Measurements from ENCODE around the gene CCZ1B. TPM values are rescaled to one million over a fixed set of nuclear protein-coding genes. Genes with fewer than 3 reads are reported as not detected.
"Not testable (repeated sequence)": the region's sequence is repeated elsewhere in the genome, so short reads cannot be mapped to it uniquely, and the experiment has no call there.

Gene CCZ1B
- total RNA-seq, 1 donor from 2014 or later = 70.4 TPM

DNA sequence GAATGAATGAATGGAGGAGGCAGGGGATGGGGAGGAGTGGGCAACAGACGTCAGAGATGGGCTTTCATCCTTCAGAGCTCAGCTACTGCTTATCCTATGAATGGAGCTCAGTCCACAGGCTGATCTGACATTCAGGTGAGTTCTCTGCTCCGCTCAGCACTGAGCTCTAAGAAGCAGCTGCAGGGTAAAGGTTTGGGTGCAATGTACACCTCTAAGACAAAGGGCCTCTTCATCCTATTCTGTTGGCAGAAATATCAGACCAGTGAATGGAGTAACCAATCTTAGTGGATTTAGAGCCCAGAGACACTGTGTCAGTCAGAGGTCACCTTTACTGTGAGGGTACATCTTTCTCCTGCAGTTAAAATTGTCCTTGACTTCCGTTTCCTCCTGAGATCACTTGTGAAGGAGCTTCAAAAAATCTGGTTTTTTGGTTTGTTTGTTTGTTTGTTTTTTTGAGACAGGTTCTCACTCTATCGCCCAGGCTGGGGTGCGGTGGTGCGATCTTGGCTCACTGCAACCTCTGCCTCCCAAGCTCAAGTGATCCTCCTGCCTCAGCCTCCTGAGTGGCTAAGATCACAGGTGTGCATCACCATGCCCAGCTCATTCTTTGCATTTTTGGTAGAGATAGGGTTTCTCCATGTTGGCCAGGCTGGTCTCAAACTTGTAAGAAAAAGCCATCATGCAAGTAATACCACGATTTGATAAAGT is 5.1 kb upstream of the CCZ1B start:
- no peaks in the 10 kb centered on the region for H3K36me3 ChIP-seq
- H3K27me3 ChIP-seq = peaks cover 17% of the 10 kb centered on the region
- intact Hi-C loops (cut with DNase I) = no loop called here
- H3K4me3 ChIP-seq = no peak overlapping the region
- no peak overlapping the region for H3K27ac ChIP-seq
- DNase-seq (no peak), ATAC-seq (no peak)
- no peaks in the 10 kb centered on the region for H3K4me1 ChIP-seq
- H3K9me3 ChIP-seq = no peaks in the 10 kb centered on the region
- TF ChIP-seq CTCF (IDR thresholded peaks at IDR 0.05) = no peak

DNA sequence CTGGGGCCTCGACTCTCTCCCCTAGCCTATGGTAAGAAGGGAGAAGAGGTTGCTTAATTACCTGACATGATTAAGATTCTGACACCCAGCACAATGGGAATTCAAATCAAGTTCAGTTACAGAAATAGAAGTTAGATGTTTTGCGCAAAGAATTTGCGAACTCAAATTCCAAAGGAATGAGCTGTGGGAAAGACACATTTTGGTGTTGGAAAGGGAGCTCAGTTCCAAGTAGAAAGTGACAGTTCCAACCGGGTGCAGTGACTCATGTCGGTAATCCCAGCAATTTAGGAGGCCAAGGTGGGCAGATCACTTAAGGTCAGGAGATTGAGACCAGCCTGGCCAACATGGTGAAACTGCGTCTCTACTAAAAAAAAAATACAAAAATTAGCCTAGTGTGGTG is 4.0 kb upstream of the CCZ1B start:
- H3K4me1 ChIP-seq; DNase-seq; H3K27ac ChIP-seq; H3K4me3 ChIP-seq; intact Hi-C loops (cut with DNase I); ATAC-seq; H3K9me3 ChIP-seq; H3K36me3 ChIP-seq: not testable (repeated sequence)
- H3K27me3 ChIP-seq = peaks cover 17% of the 10 kb centered on the region

GRCh38 chr7:6829616-6830015 is 3.5 kb upstream of the CCZ1B start:
- H3K4me1 ChIP-seq; H3K9me3 ChIP-seq; DNase-seq; intact Hi-C loops (cut with DNase I); H3K27ac ChIP-seq; H3K4me3 ChIP-seq; ATAC-seq; H3K36me3 ChIP-seq: not testable (repeated sequence)
- peaks cover 17% of the 10 kb centered on the region for H3K27me3 ChIP-seq

GRCh38 chr7:6827180-6827579 is 1.1 kb upstream of the CCZ1B start:
- H3K4me3 ChIP-seq; H3K27me3 ChIP-seq; DNase-seq; H3K27ac ChIP-seq; H3K9me3 ChIP-seq; intact Hi-C loops (cut with DNase I); H3K36me3 ChIP-seq; H3K4me1 ChIP-seq: not testable (repeated sequence)
- ATAC-seq = peak; percentile 12

DNA sequence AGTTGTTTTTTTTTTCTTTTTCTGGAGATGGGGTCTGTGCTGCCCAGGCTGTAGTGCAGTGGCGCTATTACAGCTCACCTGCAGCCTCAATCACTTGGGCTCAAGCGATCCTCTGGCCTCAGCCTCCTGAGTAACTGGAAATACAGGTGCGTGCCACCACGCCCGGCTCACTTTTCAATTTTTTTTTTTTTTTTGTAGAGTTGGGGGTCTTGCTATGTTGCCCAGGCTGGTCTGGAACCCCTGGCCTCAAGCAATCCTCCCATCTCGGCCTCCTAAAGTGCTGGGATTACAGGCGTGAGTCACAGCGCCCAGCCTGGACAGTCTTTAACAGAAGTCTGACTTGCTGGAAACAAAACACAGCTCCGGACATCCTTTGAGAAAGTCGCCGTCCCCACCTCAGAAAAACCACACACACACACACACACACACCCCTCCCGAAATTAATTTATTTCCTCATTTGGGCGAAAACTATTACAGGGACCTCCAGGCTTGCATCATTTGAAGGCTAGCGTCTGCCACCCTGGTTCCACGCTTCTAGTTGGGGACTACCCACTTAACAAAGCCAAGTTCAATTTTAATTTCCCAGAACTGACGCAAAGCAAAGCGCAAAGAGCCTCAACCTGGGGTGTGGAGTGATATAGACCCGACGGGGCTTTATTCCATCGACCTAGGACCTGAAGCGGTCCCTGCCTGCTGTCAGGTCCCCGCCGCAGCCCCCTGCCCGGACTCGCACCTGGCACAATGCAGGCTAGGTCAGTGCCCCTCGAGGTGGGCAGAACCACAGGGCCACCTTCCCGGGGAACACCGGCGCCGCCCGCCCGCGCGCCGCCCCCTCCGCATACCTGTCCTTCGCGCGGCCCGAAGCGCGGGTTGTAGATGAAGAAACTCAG is 594 bp downstream of the CCZ1B start:
- ATAC-seq = peak; percentile 54
- Histone ChIP-seq H3K36me3 (peaks cover 22% of the 10 kb centered on the region), H3K4me3 (peak overlapping the region; percentile 64)
- H3K9me3 ChIP-seq; H3K4me1 ChIP-seq; H3K27ac ChIP-seq; intact Hi-C loops (cut with DNase I); H3K27me3 ChIP-seq; DNase-seq: not testable (repeated sequence)

DNA sequence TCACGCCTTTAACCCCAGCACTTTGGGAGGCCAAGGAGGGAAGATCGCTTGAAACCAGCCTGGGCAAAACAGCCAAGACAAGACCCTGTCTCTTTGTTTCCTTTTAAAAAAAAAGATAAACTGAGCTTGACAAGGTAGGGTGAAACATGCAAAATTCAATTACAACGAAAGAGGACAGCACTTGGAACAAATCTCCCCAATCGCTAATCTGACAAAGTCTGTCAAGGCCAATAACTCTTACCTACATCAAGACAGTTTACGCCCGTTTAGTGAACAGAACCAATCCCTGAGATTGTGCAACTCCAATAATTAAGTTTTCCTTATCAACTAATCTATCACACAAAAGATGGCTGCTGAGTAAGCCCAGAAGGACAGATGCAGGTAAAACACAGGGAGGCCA is 4.5 kb downstream of the CCZ1B start:
- H3K27me3 ChIP-seq, H3K4me3 ChIP-seq: not testable (repeated sequence)
- H3K36me3 ChIP-seq = peaks cover 38% of the 10 kb centered on the region

DNA sequence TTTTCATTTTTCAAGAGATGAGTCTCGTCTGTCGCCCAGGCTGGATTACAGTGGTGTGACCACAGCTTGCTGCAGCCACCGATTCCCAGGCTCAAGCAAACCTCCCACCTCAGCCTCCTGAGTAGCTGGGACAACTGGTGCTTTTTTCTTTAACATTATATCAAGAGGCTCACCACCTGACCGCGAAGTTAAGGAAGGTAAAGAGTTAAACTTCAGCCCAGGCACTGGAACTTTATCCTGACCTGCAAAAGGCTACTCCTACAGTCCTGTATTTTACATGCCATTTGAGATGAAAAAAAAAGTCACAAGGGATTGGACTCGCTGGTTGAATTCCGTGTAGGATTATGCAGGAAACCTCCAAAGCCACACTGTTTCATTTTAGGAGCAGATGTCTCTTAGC is 10.6 kb downstream of the CCZ1B start:
- H3K4me1 ChIP-seq; DNase-seq; ATAC-seq; H3K9me3 ChIP-seq; intact Hi-C loops (cut with DNase I); H3K27me3 ChIP-seq; H3K27ac ChIP-seq; H3K4me3 ChIP-seq: not testable (repeated sequence)
- peaks cover 32% of the 10 kb centered on the region for H3K36me3 ChIP-seq

More for the DNA sequence above, 4.5 kb downstream of the CCZ1B start:
- DNase-seq; H3K9me3 ChIP-seq; H3K4me1 ChIP-seq; intact Hi-C loops (cut with DNase I); H3K27ac ChIP-seq; ATAC-seq: not testable (repeated sequence)

DNA sequence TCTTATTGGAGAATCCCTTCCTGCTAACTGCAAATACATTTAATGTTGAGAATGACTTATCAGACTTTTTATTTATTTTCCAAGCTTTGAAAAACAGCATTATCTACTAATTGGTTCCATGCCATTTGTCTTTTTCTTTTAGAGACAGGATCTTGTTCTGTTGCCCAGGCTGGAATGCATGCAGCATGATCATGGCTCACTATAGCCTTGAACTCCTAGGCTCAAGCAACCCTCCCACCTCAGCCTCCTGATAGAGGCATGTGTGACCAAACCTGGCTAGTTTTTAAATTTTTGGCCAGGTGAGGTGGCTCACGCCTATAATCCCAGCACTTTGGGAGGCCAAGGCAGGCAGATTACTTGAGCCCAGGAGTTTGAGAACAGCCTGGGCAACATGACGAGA is 13.1 kb downstream of the CCZ1B start:
- H3K27ac ChIP-seq; H3K9me3 ChIP-seq; H3K27me3 ChIP-seq; intact Hi-C loops (cut with DNase I); H3K4me3 ChIP-seq; ATAC-seq; DNase-seq; H3K4me1 ChIP-seq: not testable (repeated sequence)
- peaks cover 16% of the 10 kb centered on the region for H3K36me3 ChIP-seq

- DNase-seq; H3K4me3 ChIP-seq; intact Hi-C loops (cut with DNase I); H3K27ac ChIP-seq; H3K36me3 ChIP-seq; H3K9me3 ChIP-seq; H3K27me3 ChIP-seq; H3K4me1 ChIP-seq; ATAC-seq: not testable (repeated sequence)
These were observed 18.1 kb downstream of the CCZ1B start for GRCh38 chr7:6807959-6808358.

DNA sequence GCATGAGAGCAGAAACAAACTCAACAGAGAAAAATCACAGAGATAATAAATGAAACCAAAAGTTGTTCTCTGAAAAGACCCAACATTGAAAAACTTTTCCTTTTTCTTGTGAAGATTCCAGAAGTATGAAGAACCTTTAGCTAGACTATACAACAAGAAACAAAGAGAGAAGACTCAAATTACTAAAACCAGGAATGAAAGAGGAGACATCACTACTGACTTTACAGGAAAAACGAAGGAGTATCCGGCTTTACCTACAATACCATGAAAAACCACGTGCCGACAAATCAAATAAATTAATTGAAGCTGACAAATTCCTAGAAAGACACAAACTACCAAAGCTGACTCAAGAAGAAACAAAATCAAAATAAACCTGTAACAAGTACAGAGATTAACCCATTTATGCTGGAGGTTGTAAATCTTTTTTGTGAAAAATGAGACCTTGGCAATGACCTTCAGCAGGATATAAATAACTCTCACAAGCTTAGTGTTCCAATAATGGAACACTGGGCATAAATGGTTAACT is 18.6 kb downstream of the CCZ1B start:
- H3K4me3 ChIP-seq; H3K27me3 ChIP-seq; H3K36me3 ChIP-seq; H3K27ac ChIP-seq; intact Hi-C loops (cut with DNase I); ATAC-seq; DNase-seq; H3K9me3 ChIP-seq; H3K4me1 ChIP-seq: not testable (repeated sequence)

- DNase-seq; H3K36me3 ChIP-seq; intact Hi-C loops (cut with DNase I); H3K4me3 ChIP-seq; H3K27me3 ChIP-seq; ATAC-seq; H3K9me3 ChIP-seq; H3K27ac ChIP-seq; H3K4me1 ChIP-seq: not testable (repeated sequence)
These were observed 25.7 kb downstream of the CCZ1B start for GRCh38 chr7:6800331-6800730.

DNA sequence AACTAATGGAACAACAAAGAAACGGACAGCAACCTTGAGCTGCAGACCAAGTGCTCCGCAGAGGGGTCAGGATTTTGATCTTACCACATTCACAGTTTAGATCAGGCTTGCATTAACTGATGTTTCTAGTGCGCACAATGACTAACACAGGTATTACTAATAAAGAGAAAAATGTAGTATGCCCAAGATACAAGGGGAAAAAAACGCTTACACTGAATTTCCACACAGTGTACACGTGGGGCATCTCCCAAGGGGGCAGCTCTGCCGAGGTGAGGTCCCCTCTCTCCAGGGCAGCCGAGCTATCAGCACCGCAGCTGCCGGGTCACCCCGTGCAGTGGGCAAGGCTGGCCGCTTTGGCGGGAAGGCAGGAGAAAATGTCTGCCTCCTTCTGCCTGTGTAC is 26.2 kb downstream of the CCZ1B start:
- H3K27me3 ChIP-seq; ATAC-seq; intact Hi-C loops (cut with DNase I); H3K36me3 ChIP-seq; H3K9me3 ChIP-seq; H3K4me3 ChIP-seq; DNase-seq; H3K4me1 ChIP-seq; H3K27ac ChIP-seq: not testable (repeated sequence)

- DNase-seq; H3K4me1 ChIP-seq; H3K4me3 ChIP-seq; intact Hi-C loops (cut with DNase I); H3K27me3 ChIP-seq; H3K27ac ChIP-seq; H3K9me3 ChIP-seq; H3K36me3 ChIP-seq: not testable (repeated sequence)
- ATAC-seq = peak; percentile 81
These were observed 28.0 kb downstream of the CCZ1B start for GRCh38 chr7:6798047-6798446.
